Measurements from ENCODE around the gene HLCS. TPM values are rescaled to one million over a fixed set of nuclear protein-coding genes. Genes with fewer than 3 reads are reported as not detected.
"Not testable (repeated sequence)": the region's sequence is repeated elsewhere in the genome, so short reads cannot be mapped to it uniquely, and the experiment has no call there.

Gene HLCS
- total RNA-seq, 1 donor from 2014 or later = 10.7 TPM

GRCh38 chr21:37005548-37006485, 39.3 kb upstream of the HLCS start:
- Histone ChIP-seq H3K27me3 (no peaks in the 10 kb centered on the region), H3K27ac (no peak overlapping the region), H3K36me3 (no peaks in the 10 kb centered on the region), H3K4me3 (peak overlapping the region; percentile 59), H3K9me3 (no peaks in the 10 kb centered on the region), H3K4me1 (peaks cover 7 to 11% of the 10 kb centered on the region in 2 donors)
- TF ChIP-seq CTCF (IDR thresholded peaks at IDR 0.05) = no peak
- intact Hi-C loops (cut with DNase I) = no loop called here
- DNase-seq (ENCODE audit: low spot score in 2 of 2) = no peak

- intact Hi-C loops (cut with DNase I); DNase-seq (ENCODE audit: low spot score in 2 of 2); H3K36me3 ChIP-seq; H3K27me3 ChIP-seq; H3K27ac ChIP-seq; H3K4me3 ChIP-seq; H3K4me1 ChIP-seq; H3K9me3 ChIP-seq: not testable (repeated sequence)
Measured at GRCh38 chr21:37003917-37004316, 37.4 kb upstream of the HLCS start.

GRCh38 chr21:37002851-37003250, 36.4 kb upstream of the HLCS start:
- H3K4me1 ChIP-seq; H3K4me3 ChIP-seq; intact Hi-C loops (cut with DNase I); H3K27me3 ChIP-seq; H3K9me3 ChIP-seq; H3K27ac ChIP-seq; DNase-seq (ENCODE audit: low spot score in 2 of 2); H3K36me3 ChIP-seq: not testable (repeated sequence)

- Histone ChIP-seq H3K9me3 (no peaks in the 10 kb centered on the region), H3K27me3 (no peaks in the 10 kb centered on the region), H3K4me3 (no peak overlapping the region), H3K27ac (no peak overlapping the region), H3K36me3 (no peaks in the 10 kb centered on the region), H3K4me1 (peaks cover under 1 to 3% of the 10 kb centered on the region in 2 donors)
- no peak for TF ChIP-seq CTCF (IDR thresholded peaks at IDR 0.05)
- intact Hi-C loops (cut with DNase I) = no loop called here
- no peak for DNase-seq (ENCODE audit: low spot score in 2 of 2)
Measured at GRCh38 chr21:37001441-37001840, 35.0 kb upstream of the HLCS start.

GRCh38 chr21:37000381-37000780, 33.9 kb upstream of the HLCS start:
- H3K27me3 ChIP-seq = no peaks in the 10 kb centered on the region
- no peak for TF ChIP-seq CTCF (IDR thresholded peaks at IDR 0.05)
- H3K36me3 ChIP-seq = no peaks in the 10 kb centered on the region
- no peak overlapping the region for H3K27ac ChIP-seq
- no peaks in the 10 kb centered on the region for H3K4me1 ChIP-seq
- H3K4me3 ChIP-seq = no peak overlapping the region
- DNase-seq (ENCODE audit: low spot score in 2 of 2) = no peak
- intact Hi-C loops (cut with DNase I) = no loop called here
- H3K9me3 ChIP-seq = no peaks in the 10 kb centered on the region

GRCh38 chr21:36999131-36999898, 32.8 kb upstream of the HLCS start:
- no peak overlapping the region for H3K4me3 ChIP-seq
- no peak for DNase-seq (ENCODE audit: low spot score in 2 of 2)
- no peak for TF ChIP-seq CTCF (IDR thresholded peaks at IDR 0.05)
- H3K27me3 ChIP-seq = no peaks in the 10 kb centered on the region
- no peaks in the 10 kb centered on the region for H3K36me3 ChIP-seq
- H3K9me3 ChIP-seq = no peaks in the 10 kb centered on the region
- no peaks in the 10 kb centered on the region for H3K4me1 ChIP-seq
- H3K27ac ChIP-seq = no peak overlapping the region
- intact Hi-C loops (cut with DNase I) = no loop called here

GRCh38 chr21:36995285-36995684, 28.8 kb upstream of the HLCS start:
- intact Hi-C loops (cut with DNase I); DNase-seq (ENCODE audit: low spot score in 2 of 2); H3K27me3 ChIP-seq; H3K27ac ChIP-seq; H3K9me3 ChIP-seq; H3K36me3 ChIP-seq; H3K4me3 ChIP-seq; H3K4me1 ChIP-seq: not testable (repeated sequence)

All from ascending aorta (tissue), 2 donors.